GM23338 (cell line): ENCODE results near the gene FBXO39. TPM values are rescaled to one million over a fixed set of nuclear protein-coding genes. Genes with fewer than 3 reads are reported as not detected.
A peak's percentile ranks its signal among the peaks of the same experiment; 100 is the strongest.

Experiments used
- ATAC-seq: fragments of 200-7000 bp; cut with Tn5 transposase; 3 replicates; pipeline ENCODE4 v1.9.1; 2020
- DNase-seq: peaks from one replicate; pipeline ENCODE4 v3.0.0-alpha.2; 2015; ENCODE audit warnings: low spot score
- H2AFZ ChIP-seq: fragments of 200-600 bp; sonication (generic); 2 replicates; pipeline ENCODE4 v1.8.0; 2016; ENCODE audit warnings: antibody characterized with exemption, mild to moderate bottlenecking, moderate library complexity
- H3F3A ChIP-seq: fragments of 200-600 bp; sonication (generic); replicated peaks from 2 replicates; pipeline ENCODE4 v1.8.0; 2017; ENCODE audit warnings: antibody characterized with exemption, mixed run types, low read depth
- H3K27ac ChIP-seq: fragments of 200-600 bp; sonication (generic); 2 replicates; pipeline ENCODE4 v1.6.1; 2016; ENCODE audit warnings: low read depth
- H3K27me3 ChIP-seq: fragments of 200-600 bp; sonication (generic); 2 replicates; pipeline ENCODE4 v1.8.0; 2016; ENCODE audit warnings: mild to moderate bottlenecking, mixed run types, moderate library complexity; ENCODE audit not compliant: insufficient read depth
- H3K36me3 ChIP-seq: fragments of 200-600 bp; sonication (generic); 2 replicates; pipeline ENCODE4 v1.8.0; 2016; ENCODE audit warnings: mild to moderate bottlenecking; ENCODE audit not compliant: insufficient read depth
- H3K4me1 ChIP-seq: fragments of 200-600 bp; sonication (generic); 2 replicates; pipeline ENCODE4 v1.8.0; 2016; ENCODE audit warnings: mild to moderate bottlenecking, moderate library complexity; ENCODE audit not compliant: insufficient read depth
- H3K4me2 ChIP-seq: fragments of 200-600 bp; sonication (generic); 2 replicates; pipeline ENCODE4 v1.7.1; 2017; ENCODE audit warnings: mixed run types
- H3K4me3 ChIP-seq: fragments of 200-600 bp; sonication (generic); 2 replicates; pipeline ENCODE4 v1.6.1; 2016; ENCODE audit warnings: mixed run types
- H3K79me2 ChIP-seq: fragments of 200-600 bp; sonication (generic); replicated peaks from 2 replicates; pipeline ENCODE4 v1.8.0; 2017; ENCODE audit warnings: mild to moderate bottlenecking; ENCODE audit not compliant: insufficient read depth
- H3K9me2 ChIP-seq: fragments of 200-600 bp; sonication (generic); 2 replicates; pipeline ENCODE4 v1.8.0; 2017; ENCODE audit not compliant: insufficient read depth
- H4K20me1 ChIP-seq: fragments of 200-600 bp; sonication (generic); replicated peaks from 2 replicates; pipeline ENCODE4 v1.8.0; 2017; ENCODE audit warnings: mild to moderate bottlenecking; ENCODE audit not compliant: insufficient read depth
- H3K27ac Mint-ChIP-seq: 2 replicates; pipeline ENCODE4 v1.8.0; 2020; ENCODE audit warnings: inconsistent platforms, mild to moderate bottlenecking, moderate library complexity, mixed read lengths
- H3K27me3 Mint-ChIP-seq: 3 replicates; pipeline ENCODE4 v1.8.0; 2022; ENCODE audit warnings: low read depth, mild to moderate bottlenecking, moderate library complexity, mixed read lengths, inconsistent platforms; ENCODE audit not compliant: insufficient read depth, poor library complexity
- H3K36me3 Mint-ChIP-seq: 3 replicates; pipeline ENCODE4 v1.8.0; 2021; ENCODE audit warnings: low read depth, mild to moderate bottlenecking, inconsistent platforms, moderate library complexity, mixed read lengths
- H3K4me1 Mint-ChIP-seq: 3 replicates; pipeline ENCODE4 v1.8.0; 2020; ENCODE audit warnings: mild to moderate bottlenecking, inconsistent platforms, mixed read lengths
- H3K4me3 Mint-ChIP-seq: 3 replicates; pipeline ENCODE4 v1.8.0; 2021; ENCODE audit warnings: moderate library complexity, mild to moderate bottlenecking, inconsistent platforms, mixed read lengths
- H3K9me3 Mint-ChIP-seq: 3 replicates; pipeline ENCODE4 v1.8.0; 2020; ENCODE audit warnings: moderate library complexity, mild to moderate bottlenecking, inconsistent platforms, mixed read lengths
- CTCF ChIP-seq, 2 experiments: fragments of 200-600 bp in 1 of 2; sonication (generic) in 1 of 2; conservative IDR thresholded peaks; 2 replicates each; pipeline versions ENCODE4 v1.5.1 to v1.6.1; 2016 to 2017; ENCODE audit warnings: antibody characterized with exemption in 2 of 2, low read depth in 2 of 2, mild to moderate bottlenecking in 2 of 2, moderate library complexity in 1 of 2
- ETS1 ChIP-seq: IDR thresholded peaks from 2 replicates; pipeline ENCODE4 v1.6.1; 2016; ENCODE audit warnings: antibody characterized with exemption
- EZH2 ChIP-seq: fragments of 200-600 bp; sonication (generic); IDR thresholded peaks from one replicate; pipeline ENCODE4 v1.8.0; 2017; ENCODE audit warnings: antibody characterized with exemption, mild to moderate bottlenecking, low read depth; ENCODE audit not compliant: unreplicated experiment
- EZH2phosphoT487 ChIP-seq: fragments of 200-600 bp; sonication (generic); IDR thresholded peaks from one replicate; pipeline ENCODE4 v1.8.1; 2018; ENCODE audit warnings: antibody characterized with exemption; ENCODE audit not compliant: unreplicated experiment
- NANOG ChIP-seq: IDR thresholded peaks from 2 replicates; pipeline ENCODE4 v1.6.1; 2016; ENCODE audit warnings: antibody characterized with exemption, borderline replicate concordance
- POLR2AphosphoS5 ChIP-seq: IDR thresholded peaks from 2 replicates; pipeline ENCODE4 v1.6.1; 2016; ENCODE audit warnings: antibody characterized with exemption, low read depth
- REST ChIP-seq: IDR thresholded peaks from one replicate; pipeline ENCODE4 v1.6.1; 2018; ENCODE audit warnings: antibody characterized with exemption; ENCODE audit not compliant: unreplicated experiment
- ZNF462 ChIP-seq: fragments of 250-450 bp; sonication (Bioruptor Pico); IDR thresholded peaks from 2 replicates; pipeline ENCODE4 v1.5.0; 2020; ENCODE audit warnings: mild to moderate bottlenecking, moderate library complexity
- polyA plus RNA-seq: library from polyadenylated mRNA; unstranded; fragments of >200 nt; fragmentation: Nextera tagmentation; extraction: Ambion mirVana; gene quantifications from 2 replicates; pipeline ENCODE4 v1.2.1, GENCODE V29; 2016
- total RNA-seq: library from RNA; depleted of rRNA; stranded (reverse); fragments of >200 nt; shearing (Covaris generic); gene quantifications from 2 replicates; pipeline ENCODE4 v1.2.3, GENCODE V29; 2014

FBXO39 gene
- total and polyA plus RNA-seq, 2 experiments from 2014 or later: not detected

GRCh38 chr17:6755281-6755680, 20.7 kb upstream of the FBXO39 start:
- Mint-ChIP-seq H3K9me3 (peaks cover 1% of the 10 kb centered on the region; the same call in 2 of the 3 replicates), H3K27me3 (peaks cover 15% of the 10 kb centered on the region), H3K36me3 (no peaks in the 10 kb centered on the region), H3K27ac (no peak overlapping the region), H3K4me1 (peaks cover 30% of the 10 kb centered on the region), H3K4me3 (no peak overlapping the region)
- Histone ChIP-seq H3K27ac (no peak overlapping the region), H3K27me3 (no peaks in the 10 kb centered on the region), H3K4me3 (no peak overlapping the region), H4K20me1 (no peaks in the 10 kb centered on the region), H3F3A (no peaks in the 10 kb centered on the region), H3K9me2 (0 out of 2 replicates have a peak, but pooled peaks cover 6% of the 10 kb centered on the region), H3K4me2 (no peak overlapping the region), H3K79me2 (no peaks in the 10 kb centered on the region), H2AFZ (peak overlapping the region; percentile 74; the same call in 1 of the 2 replicates), H3K4me1 (peaks cover 22% of the 10 kb centered on the region), H3K36me3 (no peaks in the 10 kb centered on the region)
- TF ChIP-seq ETS1 (no peak), EZH2 (no peak), REST (no peak)
- ATAC-seq (no peak), DNase-seq (no peak)

- H3K36me3 Mint-ChIP-seq: no peaks in the 10 kb centered on the region
- H3K79me2 ChIP-seq: no peaks in the 10 kb centered on the region
- no peak within 1 kb of the TSS for H3K4me3 ChIP-seq
- no peak within 1 kb of the TSS for H3K27ac Mint-ChIP-seq
- no peaks in the 10 kb centered on the region for H3K36me3 ChIP-seq
- peak within 1 kb of the TSS; percentile 74 for H2AFZ ChIP-seq
- ATAC-seq (no peak; the same call in 2 of the 3 replicates), DNase-seq (no peak)
- 0 out of 2 replicates have a peak, but pooled peaks cover 6% of the 10 kb centered on the region for H3K9me2 ChIP-seq
- H3K4me1 ChIP-seq: peaks cover 22% of the 10 kb centered on the region
- no peaks in the 10 kb centered on the region for H3F3A ChIP-seq
- no peak within 1 kb of the TSS for H3K27ac ChIP-seq
- H3K4me1 Mint-ChIP-seq: peaks cover 30% of the 10 kb centered on the region
- no peak within 1 kb of the TSS for H3K4me2 ChIP-seq
- no peaks in the 10 kb centered on the region for H3K27me3 ChIP-seq
- peaks cover 15% of the 10 kb centered on the region for H3K27me3 Mint-ChIP-seq
- no peaks in the 10 kb centered on the region for H4K20me1 ChIP-seq
- no peaks in the 10 kb centered on the region for H3K9me3 Mint-ChIP-seq
- H3K4me3 Mint-ChIP-seq: no peak within 1 kb of the TSS; the same call in 2 of the 3 replicates
- no peak for TF ChIP-seq EZH2phosphoT487
- no peak for TF ChIP-seq CTCF (conservative IDR thresholded peaks at IDR 0.05; ENCODE audit: low read depth in 2 of 2)
- no peak for TF ChIP-seq ZNF462 (CRISPR knock-in tag)
- TF ChIP-seq NANOG: no peak
- TF ChIP-seq POLR2AphosphoS5: no peak
These were observed 20.3 kb upstream of the FBXO39 start, which contains the start of gene XAF1 for GRCh38 chr17:6755731-6756184. XAF1 (plus strand) TSS chr17:6756046; CDS start chr17:6756079, 33 bp downstream.
